HCT116 (cell line): Measurements from ENCODE around the gene NT5C2. TPM values are rescaled to one million over a fixed set of nuclear protein-coding genes. Genes with fewer than 3 reads are reported as not detected.

ENCODE experiments used
- ATAC-seq: fragments of 200-7000 bp; cut with Tn5 transposase; 2 replicates; pipeline ENCODE4 v1.9.1; 2020; ENCODE audit warnings: mild to moderate bottlenecking, moderate library complexity
- BruUV-seq: library from RNA; stranded (reverse); fragments of 400-500 nt; replicated peaks from 2 replicates; lab custom pipeline; 2021; lab: Mats Ljungman, UMichigan
- CTCF ChIA-PET: fragments of 300-600 bp; sonication (Branson Sonifier 250); formaldehyde crosslinking; loops from one replicate; lab custom pipeline; 2021; ENCODE audit warnings: antibody characterized with exemption; lab: Charles Lee
- POLR2A ChIA-PET: fragments of 300-600, 350-600 bp; sonication (Branson Sonifier 250); formaldehyde crosslinking; loops from one replicate; lab custom pipeline; 2021; ENCODE audit warnings: antibody characterized with exemption; lab: Charles Lee
- RAD21 ChIA-PET, 2 experiments: fragments of 300-600 bp; sonication (Branson Sonifier 250); formaldehyde crosslinking; loops; one replicate each; lab custom pipeline; 2023; ENCODE audit warnings: low total read pairs in 2 of 2; ENCODE audit not compliant: uncharacterized antibody in 2 of 2, unreplicated experiment in 2 of 2, low non-redundant PET in 1 of 2; lab: Charles Lee
- DNase-seq: peaks from one replicate; pipeline ENCODE4 v3.0.0-alpha.2; 2010; ENCODE audit warnings: low read depth, low spot score
- H2AFZ ChIP-seq: fragments of 200-600 bp; shearing (Covaris generic), sonication (generic); 2 replicates; pipeline ENCODE4 v1.6.1; 2017; ENCODE audit warnings: low read depth, mixed run types, mixed read lengths, antibody characterized with exemption, low read length; ENCODE audit not compliant: poor library complexity, severe bottlenecking
- H3K27ac ChIP-seq: 2 replicates; pipeline ENCODE4 v1.5.1; 2012; ENCODE audit warnings: low read depth, low read length
- H3K27me3 ChIP-seq: fragments of 200-600 bp; sonication (generic); 2 replicates; pipeline ENCODE4 v1.6.1; 2016; ENCODE audit warnings: mixed run types, low read length, mixed read lengths; ENCODE audit not compliant: insufficient read depth
- H3K36me3 ChIP-seq, 2 experiments: fragments of 200-500 bp in 1 of 2; fragments of 200-600 bp in 1 of 2; sonication (Bioruptor generic) in 1 of 2; sonication (generic) in 1 of 2; 2 replicates each; pipeline versions ENCODE4 v1.5.1 to v1.6.1; 2014 to 2016; ENCODE audit warnings: low read length in 2 of 2, inconsistent platforms in 1 of 2, mixed read lengths in 1 of 2, mixed run types in 1 of 2; ENCODE audit not compliant: insufficient read depth in 2 of 2, control insufficient read depth in 1 of 2
- H3K4me1 ChIP-seq, 2 experiments: fragments of 200-600 bp in 1 of 2; sonication (generic) in 1 of 2; 2 replicates each; pipeline versions ENCODE4 v1.5.1 to v1.6.1; 2012 to 2017; ENCODE audit warnings: low read length in 2 of 2, inconsistent platforms in 1 of 2, mild to moderate bottlenecking in 1 of 2, mixed read lengths in 1 of 2, mixed run types in 1 of 2, moderate library complexity in 1 of 2; ENCODE audit not compliant: insufficient read depth in 2 of 2, control insufficient read depth in 1 of 2
- H3K4me2 ChIP-seq: fragments of 200-600 bp; sonication (generic); 2 replicates; pipeline ENCODE4 v1.6.1; 2017; ENCODE audit warnings: mixed run types, low read length, mixed read lengths
- H3K4me3 ChIP-seq, 2 experiments: fragments of 200-600 bp in 1 of 2; sonication (generic) in 1 of 2; replicated peaks in 1 of 2; 2 replicates each; pipeline ENCODE4 v1.5.1; 2011 to 2016; ENCODE audit warnings: low read length in 2 of 2, control low read depth in 1 of 2, low read depth in 1 of 2, mild to moderate bottlenecking in 1 of 2, mixed read lengths in 1 of 2, mixed run types in 1 of 2
- H3K79me2 ChIP-seq: fragments of 200-600 bp; sonication (generic); 2 replicates; pipeline ENCODE4 v1.6.1; 2017; ENCODE audit warnings: mild to moderate bottlenecking, mixed run types, low read length, moderate library complexity, mixed read lengths; ENCODE audit not compliant: insufficient read depth
- H3K9ac ChIP-seq: fragments of 200-600 bp; sonication (generic); 2 replicates; pipeline ENCODE4 v1.6.1; 2016; ENCODE audit warnings: low read length, mixed read lengths
- H3K9me2 ChIP-seq: fragments of 200-600 bp; sonication (generic), shearing (Covaris generic); 2 replicates; pipeline ENCODE4 v1.6.1; 2017; ENCODE audit warnings: mixed run types, mild to moderate bottlenecking, moderate library complexity; ENCODE audit not compliant: insufficient read depth
- H3K9me3 ChIP-seq, 2 experiments: fragments of 200-500 bp in 1 of 2; fragments of 200-600 bp in 1 of 2; sonication (Bioruptor generic) in 1 of 2; sonication (generic) in 1 of 2; 2 replicates each; pipeline ENCODE4 v1.6.1; 2014 to 2017; ENCODE audit warnings: low read length in 2 of 2, mixed read lengths in 2 of 2, inconsistent platforms in 1 of 2, low read depth in 1 of 2, mild to moderate bottlenecking in 1 of 2, mixed run types in 1 of 2, moderate library complexity in 1 of 2; ENCODE audit not compliant: control insufficient read depth in 1 of 2, insufficient read depth in 1 of 2
- H4K20me1 ChIP-seq: fragments of 200-600 bp; sonication (generic), shearing (Covaris generic); 2 replicates; pipeline ENCODE4 v1.6.1; 2017; ENCODE audit warnings: mixed run types, mild to moderate bottlenecking, moderate library complexity; ENCODE audit not compliant: insufficient read depth
- ATF3 ChIP-seq: IDR thresholded peaks from 2 replicates; pipeline ENCODE4 v1.6.1; 2012
- CBX3 ChIP-seq: IDR thresholded peaks from 2 replicates; pipeline ENCODE4 v1.6.1; 2012; ENCODE audit warnings: low read depth
- CEBPB ChIP-seq: IDR thresholded peaks from 2 replicates; pipeline ENCODE4 v1.6.1; 2012; ENCODE audit warnings: low read depth
- EGR1 ChIP-seq: IDR thresholded peaks from 2 replicates; pipeline ENCODE4 v1.6.1; 2012; ENCODE audit warnings: low read depth
- ELF1 ChIP-seq: IDR thresholded peaks from 2 replicates; pipeline ENCODE4 v1.6.1; 2012; ENCODE audit warnings: low read depth, borderline replicate concordance
- EZH2 ChIP-seq: fragments of 200-600 bp; sonication (generic); IDR thresholded peaks from 2 replicates; pipeline ENCODE4 v1.6.1; 2017; ENCODE audit warnings: antibody characterized with exemption, mixed run types
- EZH2phosphoT487 ChIP-seq: fragments of 200-600 bp; IDR thresholded peaks from 2 replicates; pipeline ENCODE4 v1.6.1; 2018; ENCODE audit warnings: antibody characterized with exemption, borderline replicate concordance
- FOSL1 ChIP-seq: IDR thresholded peaks from 2 replicates; pipeline ENCODE4 v1.6.1; 2012; ENCODE audit warnings: low read depth
- POLR2A ChIP-seq: IDR thresholded peaks from 2 replicates; pipeline ENCODE4 v1.7.0; 2011; ENCODE audit warnings: borderline replicate concordance; ENCODE audit not compliant: insufficient read depth, insufficient read length; ENCODE audit errors: extremely low read depth
- POLR2AphosphoS5 ChIP-seq: IDR thresholded peaks from 2 replicates; pipeline ENCODE4 v1.6.1; 2011; ENCODE audit warnings: mild to moderate bottlenecking, low read depth, low read length, moderate library complexity
- RAD21 ChIP-seq: IDR thresholded peaks from 2 replicates; pipeline ENCODE4 v1.6.1; 2012; ENCODE audit warnings: low read depth, mild to moderate bottlenecking
- SIN3A ChIP-seq: IDR thresholded peaks from 2 replicates; pipeline ENCODE4 v1.6.1; 2012; ENCODE audit warnings: low read depth
- SP1 ChIP-seq: IDR thresholded peaks from 2 replicates; pipeline ENCODE4 v1.6.1; 2012; ENCODE audit warnings: low read depth
- YY1 ChIP-seq: IDR thresholded peaks from 2 replicates; pipeline ENCODE4 v1.6.1; 2011; ENCODE audit warnings: low read length, low read depth, moderate library complexity, mild to moderate bottlenecking; ENCODE audit not compliant: insufficient replicate concordance; ENCODE audit errors: extremely low read depth
- ZFX ChIP-seq: fragments of 450-650 bp; IDR thresholded peaks from 2 replicates; pipeline ENCODE4 v1.6.1; 2017
- ZNF274 ChIP-seq: fragments of 200-500 bp; sonication (Bioruptor generic); IDR thresholded peaks from 2 replicates; pipeline ENCODE4 v1.6.1; 2014; ENCODE audit warnings: mild to moderate bottlenecking, low read depth, low read length, inconsistent platforms
- intact Hi-C: fragments of 100-400 bp; cut with micrococcal nuclease; formaldehyde crosslinking; loops from 2 replicates; pipeline ENCODE4 v1.10.0; 2022
- total RNA-seq: library from RNA; stranded (reverse); gene quantifications from one replicate; pipeline ENCODE4 v1.2.1, GENCODE V29; 2021; ENCODE audit not compliant: unreplicated experiment
- TF ChIP-seq, protein P1 (sequence below): IDR thresholded peaks from 2 replicates; pipeline ENCODE4 v1.6.1; 2011; ENCODE audit warnings: mild to moderate bottlenecking, low read length, moderate library complexity; ENCODE audit not compliant: insufficient replicate concordance; ENCODE audit errors: extremely low read depth
- TF ChIP-seq, protein P2 (sequence below): IDR thresholded peaks from 2 replicates; pipeline ENCODE4 v1.6.1; 2012; ENCODE audit warnings: low read depth

The NT5C2 gene
- total RNA-seq, 1 experiment from 2014 or later, result 63.0 TPM

DNA sequence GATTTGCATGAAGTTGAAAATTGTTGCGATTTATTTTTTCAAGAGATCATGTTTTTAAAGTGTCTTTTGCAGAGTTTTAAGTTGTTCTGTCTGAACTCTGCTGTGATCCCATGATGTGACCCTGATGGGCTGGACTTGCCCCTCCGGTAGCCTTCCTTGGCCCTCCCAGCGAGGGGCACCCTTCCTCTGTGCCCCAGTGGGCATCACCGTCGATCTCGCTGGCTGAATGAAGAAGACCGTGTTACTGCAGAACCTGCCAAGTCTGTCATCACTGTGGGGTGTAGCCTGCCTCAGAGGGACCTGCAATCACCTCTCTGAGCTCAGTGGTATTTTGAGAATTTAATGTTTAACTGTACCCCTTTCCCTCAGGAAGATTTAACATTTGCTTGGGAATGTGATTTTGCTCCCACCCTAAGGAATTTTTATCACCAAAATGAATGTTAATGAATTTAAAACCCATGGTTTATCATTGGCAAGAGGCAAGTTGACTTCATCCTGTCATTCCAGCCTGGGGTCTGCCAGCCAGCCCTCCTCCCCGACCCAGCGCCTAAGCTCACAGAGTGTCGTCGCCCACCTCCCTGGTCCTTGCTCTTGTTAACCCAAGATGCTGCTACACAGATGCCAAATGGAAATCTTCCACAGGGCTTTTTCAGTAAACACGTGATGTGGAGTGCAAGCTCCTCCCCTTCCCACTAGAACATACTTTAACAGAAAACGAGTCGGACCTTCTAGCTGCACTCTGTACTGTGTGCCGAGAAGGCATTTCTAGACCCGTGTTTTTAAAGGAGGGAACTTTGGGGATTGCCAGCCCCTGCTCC, 115.4 kb downstream of the NT5C2 start:
- H3K4me1 ChIP-seq, result peaks cover 0 to 5% of the 10 kb centered on the region in 2 experiments; a peak in 1 of 4 replicates
- no peak overlapping the region for H3K9ac ChIP-seq
- ChIA-PET RAD21 (interaction anchor here in 1 of 2 experiments (0.8 kb wide), 1 partner anchor 167 kb away, joined by 3 read pairs; no protein-coding TSS in a partner anchor), POLR2A (no interaction called here), CTCF (interaction anchor here (1.2 kb wide), 1 partner anchor 167 kb away, joined by 4 read pairs; no protein-coding TSS in a partner anchor)
- BruUV-seq, result no TSS peak
- H3K27me3 ChIP-seq, result no peaks in the 10 kb centered on the region
- ATAC-seq (no peak), DNase-seq (no peak)
- H3K9me3 ChIP-seq, result no peaks in the 10 kb centered on the region
- H2AFZ ChIP-seq, result no peak overlapping the region
- H3K79me2 ChIP-seq, result no peaks in the 10 kb centered on the region
- no peak overlapping the region for H3K27ac ChIP-seq
- H4K20me1 ChIP-seq, result no peaks in the 10 kb centered on the region
- no peak for TF ChIP-seq POLR2AphosphoS5
- TF ChIP-seq SP1, result no peak
- TF ChIP-seq EGR1, result no peak
- TF ChIP-seq FOSL1, result no peak
- TF ChIP-seq RAD21, result no peak
- no peak for TF ChIP-seq ATF3
- TF ChIP-seq ELF1, result no peak
- no peak for TF ChIP-seq CBX3
- TF ChIP-seq SIN3A, result no peak
- TF ChIP-seq EZH2phosphoT487, result no peak
- TF ChIP-seq, protein P1, sequence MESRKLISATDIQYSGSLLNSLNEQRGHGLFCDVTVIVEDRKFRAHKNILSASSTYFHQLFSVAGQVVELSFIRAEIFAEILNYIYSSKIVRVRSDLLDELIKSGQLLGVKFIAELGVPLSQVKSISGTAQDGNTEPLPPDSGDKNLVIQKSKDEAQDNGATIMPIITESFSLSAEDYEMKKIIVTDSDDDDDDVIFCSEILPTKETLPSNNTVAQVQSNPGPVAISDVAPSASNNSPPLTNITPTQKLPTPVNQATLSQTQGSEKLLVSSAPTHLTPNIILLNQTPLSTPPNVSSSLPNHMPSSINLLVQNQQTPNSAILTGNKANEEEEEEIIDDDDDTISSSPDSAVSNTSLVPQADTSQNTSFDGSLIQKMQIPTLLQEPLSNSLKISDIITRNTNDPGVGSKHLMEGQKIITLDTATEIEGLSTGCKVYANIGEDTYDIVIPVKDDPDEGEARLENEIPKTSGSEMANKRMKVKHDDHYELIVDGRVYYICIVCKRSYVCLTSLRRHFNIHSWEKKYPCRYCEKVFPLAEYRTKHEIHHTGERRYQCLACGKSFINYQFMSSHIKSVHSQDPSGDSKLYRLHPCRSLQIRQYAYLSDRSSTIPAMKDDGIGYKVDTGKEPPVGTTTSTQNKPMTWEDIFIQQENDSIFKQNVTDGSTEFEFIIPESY, result no peak
- TF ChIP-seq CEBPB, result no peak
- no peak for TF ChIP-seq YY1
- no peak for TF ChIP-seq ZNF274
- TF ChIP-seq, protein P2, sequence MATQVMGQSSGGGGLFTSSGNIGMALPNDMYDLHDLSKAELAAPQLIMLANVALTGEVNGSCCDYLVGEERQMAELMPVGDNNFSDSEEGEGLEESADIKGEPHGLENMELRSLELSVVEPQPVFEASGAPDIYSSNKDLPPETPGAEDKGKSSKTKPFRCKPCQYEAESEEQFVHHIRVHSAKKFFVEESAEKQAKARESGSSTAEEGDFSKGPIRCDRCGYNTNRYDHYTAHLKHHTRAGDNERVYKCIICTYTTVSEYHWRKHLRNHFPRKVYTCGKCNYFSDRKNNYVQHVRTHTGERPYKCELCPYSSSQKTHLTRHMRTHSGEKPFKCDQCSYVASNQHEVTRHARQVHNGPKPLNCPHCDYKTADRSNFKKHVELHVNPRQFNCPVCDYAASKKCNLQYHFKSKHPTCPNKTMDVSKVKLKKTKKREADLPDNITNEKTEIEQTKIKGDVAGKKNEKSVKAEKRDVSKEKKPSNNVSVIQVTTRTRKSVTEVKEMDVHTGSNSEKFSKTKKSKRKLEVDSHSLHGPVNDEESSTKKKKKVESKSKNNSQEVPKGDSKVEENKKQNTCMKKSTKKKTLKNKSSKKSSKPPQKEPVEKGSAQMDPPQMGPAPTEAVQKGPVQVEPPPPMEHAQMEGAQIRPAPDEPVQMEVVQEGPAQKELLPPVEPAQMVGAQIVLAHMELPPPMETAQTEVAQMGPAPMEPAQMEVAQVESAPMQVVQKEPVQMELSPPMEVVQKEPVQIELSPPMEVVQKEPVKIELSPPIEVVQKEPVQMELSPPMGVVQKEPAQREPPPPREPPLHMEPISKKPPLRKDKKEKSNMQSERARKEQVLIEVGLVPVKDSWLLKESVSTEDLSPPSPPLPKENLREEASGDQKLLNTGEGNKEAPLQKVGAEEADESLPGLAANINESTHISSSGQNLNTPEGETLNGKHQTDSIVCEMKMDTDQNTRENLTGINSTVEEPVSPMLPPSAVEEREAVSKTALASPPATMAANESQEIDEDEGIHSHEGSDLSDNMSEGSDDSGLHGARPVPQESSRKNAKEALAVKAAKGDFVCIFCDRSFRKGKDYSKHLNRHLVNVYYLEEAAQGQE, result no peak
- no peak for TF ChIP-seq EZH2
- TF ChIP-seq POLR2A, result no peak
- TF ChIP-seq ZFX, result no peak
- no peaks in the 10 kb centered on the region for H3K36me3 ChIP-seq
- H3K4me3 ChIP-seq, result no peak overlapping the region
- H3K4me2 ChIP-seq, result no peak overlapping the region
- intact Hi-C loops, result no loop called here
- no peaks in the 10 kb centered on the region for H3K9me2 ChIP-seq
